HG02840 (cell line): ENCODE results near the gene AMBRA1.

Source experiments
- ATAC-seq: cut with Tn5 transposase; IDR thresholded peaks from one replicate; pipeline ENCODE4 v1.9.1; 2021; ENCODE audit warnings: mild to moderate bottlenecking, moderate library complexity, moderate number of reproducible peaks; ENCODE audit not compliant: unreplicated experiment, low FRiP score

AMBRA1 gene

GRCh38 chr11:46361283-46362155, 232.3 kb downstream of the AMBRA1 start:
- ATAC-seq, result peak; percentile 86

- ATAC-seq, result no peak
These were observed 232.9 kb downstream of the AMBRA1 start for GRCh38 chr11:46360878-46361277.

GRCh38 chr11:46359953-46360352, 233.9 kb downstream of the AMBRA1 start:
- no peak for ATAC-seq

- no peak for ATAC-seq
These were observed 236.3 kb downstream of the AMBRA1 start for GRCh38 chr11:46357483-46357936.

- ATAC-seq, result no peak
These were observed 236.8 kb downstream of the AMBRA1 start for GRCh38 chr11:46356924-46357482.

GRCh38 chr11:46353698-46354097, 240.1 kb downstream of the AMBRA1 start:
- ATAC-seq, result no peak

GRCh38 chr11:46352063-46352841, 241.6 kb downstream of the AMBRA1 start:
- ATAC-seq, result no peak

- ATAC-seq, result no peak
These were observed 242.2 kb downstream of the AMBRA1 start for GRCh38 chr11:46351606-46352005.

- ATAC-seq, result no peak
These were observed 242.7 kb downstream of the AMBRA1 start for GRCh38 chr11:46351148-46351547.

- ATAC-seq, result no peak
These were observed 243.1 kb downstream of the AMBRA1 start for GRCh38 chr11:46350695-46351094.

- no peak for ATAC-seq
These were observed 245.0 kb downstream of the AMBRA1 start for GRCh38 chr11:46348566-46349401.

GRCh38 chr11:46347637-46348311, 246.0 kb downstream of the AMBRA1 start:
- ATAC-seq, result peak; percentile 10

GRCh38 chr11:46346886-46347636, 246.8 kb downstream of the AMBRA1 start, which contains the start of gene DGKZ:
Gene DGKZ (plus strand): TSS chr11:46347463. CDS start chr11:46347660, 197 bp downstream.
- peak; percentile 55 for ATAC-seq
